GM12878 (cell line): ENCODE measurements around the gene IL1RAPL1.

ENCODE experiments used
- TF ChIP-seq, protein P1 (sequence below), 3 experiments: IDR thresholded peaks in 2 of 3; conservative IDR thresholded peaks in 1 of 3; 2 replicates each; pipeline ENCODE4 v1.5.1; 2011; ENCODE audit warnings: low read depth in 3 of 3, low read length in 3 of 3, mild to moderate bottlenecking in 3 of 3, control low read depth in 2 of 3, moderate library complexity in 2 of 3, inconsistent platforms in 1 of 3, mixed read lengths in 1 of 3; ENCODE audit not compliant: control insufficient read depth in 2 of 3, insufficient read depth in 1 of 3; ENCODE audit errors: extremely low read depth in 1 of 3
- TF ChIP-seq, protein P2 (sequence below): IDR thresholded peaks from 2 replicates; pipeline ENCODE4 v1.6.1; 2012; ENCODE audit warnings: mild to moderate bottlenecking, low read depth, low read length

DNA sequence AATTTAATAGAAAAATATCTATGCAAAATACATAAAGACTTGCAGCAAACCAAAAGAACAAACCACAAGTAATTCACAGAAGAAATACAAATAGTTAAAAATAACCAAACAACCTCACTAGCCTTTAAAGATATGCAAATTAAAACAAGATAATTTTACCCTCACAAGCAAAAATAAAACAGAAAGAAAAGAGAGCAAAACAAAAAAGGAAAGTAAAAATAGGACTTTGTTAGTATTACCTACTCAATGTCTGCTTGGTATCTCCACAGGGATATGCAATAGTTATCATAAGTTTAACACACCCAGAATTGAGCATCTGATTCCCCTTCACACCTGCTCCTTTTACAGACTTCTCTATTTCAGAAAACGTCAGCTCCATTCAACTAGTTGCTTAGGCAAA is 890.6 kb downstream of the IL1RAPL1 start:
- TF ChIP-seq, protein P1, sequence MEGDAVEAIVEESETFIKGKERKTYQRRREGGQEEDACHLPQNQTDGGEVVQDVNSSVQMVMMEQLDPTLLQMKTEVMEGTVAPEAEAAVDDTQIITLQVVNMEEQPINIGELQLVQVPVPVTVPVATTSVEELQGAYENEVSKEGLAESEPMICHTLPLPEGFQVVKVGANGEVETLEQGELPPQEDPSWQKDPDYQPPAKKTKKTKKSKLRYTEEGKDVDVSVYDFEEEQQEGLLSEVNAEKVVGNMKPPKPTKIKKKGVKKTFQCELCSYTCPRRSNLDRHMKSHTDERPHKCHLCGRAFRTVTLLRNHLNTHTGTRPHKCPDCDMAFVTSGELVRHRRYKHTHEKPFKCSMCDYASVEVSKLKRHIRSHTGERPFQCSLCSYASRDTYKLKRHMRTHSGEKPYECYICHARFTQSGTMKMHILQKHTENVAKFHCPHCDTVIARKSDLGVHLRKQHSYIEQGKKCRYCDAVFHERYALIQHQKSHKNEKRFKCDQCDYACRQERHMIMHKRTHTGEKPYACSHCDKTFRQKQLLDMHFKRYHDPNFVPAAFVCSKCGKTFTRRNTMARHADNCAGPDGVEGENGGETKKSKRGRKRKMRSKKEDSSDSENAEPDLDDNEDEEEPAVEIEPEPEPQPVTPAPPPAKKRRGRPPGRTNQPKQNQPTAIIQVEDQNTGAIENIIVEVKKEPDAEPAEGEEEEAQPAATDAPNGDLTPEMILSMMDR (IDR thresholded peaks at IDR 0.05 in 2 of 3, conservative IDR thresholded peaks at IDR 0.05 in 1 of 3; ENCODE audit: control insufficient read depth in 2 of 3, extremely low read depth in 1 of 3, insufficient read depth in 1 of 3, low read depth in 3 of 3, low read length in 3 of 3) = no peak
- TF ChIP-seq, protein P2, sequence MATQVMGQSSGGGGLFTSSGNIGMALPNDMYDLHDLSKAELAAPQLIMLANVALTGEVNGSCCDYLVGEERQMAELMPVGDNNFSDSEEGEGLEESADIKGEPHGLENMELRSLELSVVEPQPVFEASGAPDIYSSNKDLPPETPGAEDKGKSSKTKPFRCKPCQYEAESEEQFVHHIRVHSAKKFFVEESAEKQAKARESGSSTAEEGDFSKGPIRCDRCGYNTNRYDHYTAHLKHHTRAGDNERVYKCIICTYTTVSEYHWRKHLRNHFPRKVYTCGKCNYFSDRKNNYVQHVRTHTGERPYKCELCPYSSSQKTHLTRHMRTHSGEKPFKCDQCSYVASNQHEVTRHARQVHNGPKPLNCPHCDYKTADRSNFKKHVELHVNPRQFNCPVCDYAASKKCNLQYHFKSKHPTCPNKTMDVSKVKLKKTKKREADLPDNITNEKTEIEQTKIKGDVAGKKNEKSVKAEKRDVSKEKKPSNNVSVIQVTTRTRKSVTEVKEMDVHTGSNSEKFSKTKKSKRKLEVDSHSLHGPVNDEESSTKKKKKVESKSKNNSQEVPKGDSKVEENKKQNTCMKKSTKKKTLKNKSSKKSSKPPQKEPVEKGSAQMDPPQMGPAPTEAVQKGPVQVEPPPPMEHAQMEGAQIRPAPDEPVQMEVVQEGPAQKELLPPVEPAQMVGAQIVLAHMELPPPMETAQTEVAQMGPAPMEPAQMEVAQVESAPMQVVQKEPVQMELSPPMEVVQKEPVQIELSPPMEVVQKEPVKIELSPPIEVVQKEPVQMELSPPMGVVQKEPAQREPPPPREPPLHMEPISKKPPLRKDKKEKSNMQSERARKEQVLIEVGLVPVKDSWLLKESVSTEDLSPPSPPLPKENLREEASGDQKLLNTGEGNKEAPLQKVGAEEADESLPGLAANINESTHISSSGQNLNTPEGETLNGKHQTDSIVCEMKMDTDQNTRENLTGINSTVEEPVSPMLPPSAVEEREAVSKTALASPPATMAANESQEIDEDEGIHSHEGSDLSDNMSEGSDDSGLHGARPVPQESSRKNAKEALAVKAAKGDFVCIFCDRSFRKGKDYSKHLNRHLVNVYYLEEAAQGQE = no peak
